Activated gamma-delta T cell treated with anti-CD3 and anti-CD28 coated beads, Interleukin-2, amount 50 U/mL, for 16 hours (primary cell): ENCODE measurements around the gene SPSB1.
A peak's percentile ranks its signal among the peaks of the same experiment; 100 is the strongest.

Experiments used
- DNase-seq: peaks from one replicate; pipeline ENCODE4 v3.0.0-alpha.2; 2020; ENCODE audit warnings: low read depth

Gene SPSB1

GRCh38 chr1:9292361-9293240 is at the start of gene SPSB1:
SPSB1 (plus strand) TSS chr1:9292894; CDS start chr1:9355892, 62,998 bp downstream.
- DNase-seq: peak; percentile 34

DNA sequence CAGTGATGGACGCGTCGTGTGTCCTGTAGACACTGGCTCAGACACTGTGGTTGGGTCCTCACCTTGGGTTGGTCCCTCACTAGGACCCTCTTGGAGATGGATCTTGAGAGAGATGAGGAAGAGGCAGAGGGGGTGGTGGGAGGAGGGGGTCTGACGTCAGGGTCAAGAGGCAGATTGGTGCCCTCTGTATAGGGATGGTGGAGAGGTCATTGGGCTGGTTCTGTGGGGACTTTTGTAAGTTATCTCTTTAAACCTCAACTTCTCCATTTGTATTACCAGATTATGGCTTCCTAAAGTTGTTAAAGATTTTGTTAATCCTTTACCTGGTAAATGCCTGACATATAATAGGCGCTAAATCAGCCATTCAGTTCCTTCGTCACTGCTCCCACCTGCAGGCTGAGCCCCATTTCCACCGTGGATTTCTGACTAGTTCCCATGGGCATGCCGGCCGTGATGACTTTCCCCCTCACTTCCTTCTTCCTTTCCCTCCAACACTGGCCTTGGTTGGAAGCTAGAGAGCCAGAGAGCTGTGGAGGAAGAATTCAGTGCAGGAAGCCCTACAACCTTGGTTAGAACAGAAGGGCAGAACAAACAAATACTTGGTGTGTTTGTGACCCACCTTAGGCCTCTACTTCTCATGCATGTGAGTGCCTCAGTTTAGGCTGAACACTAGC is 49.5 kb upstream of the SPSB1 start:
- DNase-seq: no peak

DNA sequence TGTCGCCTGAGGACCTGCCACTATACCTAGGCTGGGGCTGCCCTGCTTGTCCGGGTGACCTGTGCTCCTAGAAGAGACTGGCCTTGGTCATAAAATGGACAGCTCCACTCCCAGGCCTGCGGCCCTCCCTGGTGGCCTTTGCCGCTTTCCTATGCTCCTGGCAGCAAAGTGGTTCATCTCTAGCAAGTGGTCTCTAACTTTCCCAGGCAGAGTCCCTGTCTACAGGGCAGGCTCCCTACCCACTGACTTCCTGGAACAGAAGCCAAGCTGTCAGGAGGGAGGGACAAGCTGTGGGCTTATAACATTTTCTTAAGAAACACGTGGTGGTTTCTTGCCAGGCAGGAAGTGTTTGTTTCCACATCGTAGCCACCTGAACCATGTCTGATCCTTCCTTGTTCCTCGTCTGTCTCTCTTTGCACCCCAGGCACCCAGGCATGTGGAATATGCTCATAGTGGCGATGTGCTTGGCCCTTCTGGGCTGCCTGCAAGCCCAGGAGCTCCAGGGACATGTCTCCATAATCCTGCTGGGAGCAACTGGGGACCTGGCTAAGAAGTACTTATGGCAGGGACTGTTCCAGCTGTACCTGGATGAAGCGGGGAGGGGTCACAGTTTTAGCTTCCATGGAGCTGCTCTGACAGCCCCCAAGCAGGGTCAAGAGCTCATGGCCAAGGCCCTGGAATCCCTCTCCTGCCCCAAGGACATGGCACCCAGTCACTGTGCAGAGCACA is 48.0 kb upstream of the SPSB1 start:
- no peak for DNase-seq

- no peak for DNase-seq
These were observed 47.5 kb upstream of the SPSB1 start for GRCh38 chr1:9245230-9245619.

DNA sequence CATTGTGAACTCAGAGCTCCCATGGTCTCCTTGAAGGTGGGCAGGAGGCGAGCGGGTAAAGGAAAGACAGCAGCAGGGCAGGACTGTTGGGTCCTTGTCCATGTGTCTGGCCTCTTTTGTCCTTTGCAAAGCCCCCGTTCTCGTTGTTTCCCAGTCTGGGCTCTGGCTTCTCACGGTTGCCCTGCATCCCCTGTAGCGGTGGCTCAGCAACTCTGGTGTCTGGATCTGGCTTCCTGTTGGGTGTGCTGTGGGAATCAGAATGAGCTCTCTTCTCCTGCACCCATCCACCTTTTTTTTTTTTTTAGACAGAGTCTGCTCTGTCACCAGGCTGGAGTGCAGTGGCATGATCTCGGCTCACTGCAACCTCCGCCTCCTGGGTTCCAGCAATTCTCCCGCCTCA is 47.0 kb upstream of the SPSB1 start:
- DNase-seq: no peak

DNA sequence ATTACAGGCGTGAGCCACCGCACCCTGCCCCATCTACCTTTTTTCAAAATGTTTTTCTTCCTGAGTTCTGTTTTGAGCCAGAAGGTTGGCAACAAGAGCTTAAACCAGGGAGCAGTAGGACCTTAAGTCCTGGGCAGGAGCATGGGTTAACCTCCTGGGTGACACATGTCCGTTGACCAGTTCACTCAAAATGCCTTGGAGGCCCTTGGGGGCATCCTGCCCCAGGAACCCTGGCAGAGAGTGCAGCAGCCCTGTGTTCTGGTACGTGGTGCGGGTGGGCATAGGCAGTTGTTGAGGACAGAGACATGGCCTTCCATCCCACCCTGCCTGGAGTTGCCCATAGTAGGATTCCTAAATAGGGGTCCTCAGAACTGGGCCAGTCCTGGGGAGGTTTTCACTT is 46.5 kb upstream of the SPSB1 start:
- DNase-seq: no peak

- no peak for DNase-seq
These were observed 45.6 kb upstream of the SPSB1 start for GRCh38 chr1:9246841-9247785.

- DNase-seq: no peak
These were observed 44.8 kb upstream of the SPSB1 start for GRCh38 chr1:9247894-9248293.

DNA sequence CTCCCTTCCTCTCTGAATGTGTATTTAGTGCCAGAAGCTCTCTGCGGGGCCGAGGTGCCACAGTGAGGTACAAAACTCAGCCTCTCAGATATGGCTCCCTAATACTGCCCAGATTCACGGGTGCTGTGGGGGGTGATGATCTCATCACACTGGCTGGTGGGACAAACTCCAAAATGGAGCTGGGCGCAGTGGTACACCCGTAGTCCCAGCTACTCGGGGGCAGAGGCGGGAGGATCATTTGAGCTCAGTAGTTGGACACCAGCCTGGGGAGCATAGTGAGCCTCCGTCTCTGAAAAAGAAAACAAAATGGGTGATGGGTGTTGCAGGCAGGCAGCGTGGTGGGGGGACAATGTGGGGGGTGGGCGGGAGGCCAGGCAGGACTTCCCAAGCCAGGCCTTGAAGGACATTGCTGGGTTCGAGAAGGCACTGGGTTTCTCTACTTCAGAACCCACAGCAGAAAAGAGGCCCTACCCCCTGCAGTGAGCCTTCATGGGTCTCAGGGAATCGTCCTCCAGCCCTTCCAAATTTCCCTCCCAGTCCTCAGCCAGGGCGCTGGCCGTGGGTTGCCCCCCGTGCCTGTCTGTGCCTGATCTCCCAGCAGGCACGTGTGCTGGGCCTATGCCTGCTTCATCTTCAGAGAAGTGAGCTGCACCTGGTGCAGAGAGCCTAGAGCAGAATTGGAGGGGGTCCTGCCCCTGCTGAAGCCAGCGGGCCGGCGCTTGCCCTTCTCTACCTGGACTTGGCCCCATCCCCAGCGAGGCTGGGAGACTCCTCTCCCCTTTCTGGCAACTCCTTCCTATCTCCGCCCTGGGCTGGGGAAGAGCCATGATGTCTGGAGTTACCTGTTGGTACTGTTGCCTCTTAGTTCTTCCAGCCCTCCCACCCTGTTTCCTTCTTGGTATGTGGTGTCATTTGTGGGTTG is 44.1 kb upstream of the SPSB1 start:
- no peak for DNase-seq

DNA sequence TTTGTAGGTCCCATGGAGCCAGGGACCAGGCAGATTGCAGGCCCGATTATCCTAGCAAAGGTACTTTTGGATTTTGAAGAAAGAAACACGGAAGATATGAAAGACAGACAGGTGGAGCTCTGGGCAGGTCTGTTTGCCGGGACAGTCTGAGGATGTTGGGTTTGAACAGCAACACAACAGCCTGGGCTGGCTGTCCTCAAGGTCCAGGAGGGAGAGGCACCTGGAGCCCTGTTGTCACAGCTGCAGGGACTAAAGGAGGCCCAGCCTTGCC is 43.5 kb upstream of the SPSB1 start:
- DNase-seq: no peak

- no peak for DNase-seq
These were observed 42.9 kb upstream of the SPSB1 start for GRCh38 chr1:9249534-9250410.

DNA sequence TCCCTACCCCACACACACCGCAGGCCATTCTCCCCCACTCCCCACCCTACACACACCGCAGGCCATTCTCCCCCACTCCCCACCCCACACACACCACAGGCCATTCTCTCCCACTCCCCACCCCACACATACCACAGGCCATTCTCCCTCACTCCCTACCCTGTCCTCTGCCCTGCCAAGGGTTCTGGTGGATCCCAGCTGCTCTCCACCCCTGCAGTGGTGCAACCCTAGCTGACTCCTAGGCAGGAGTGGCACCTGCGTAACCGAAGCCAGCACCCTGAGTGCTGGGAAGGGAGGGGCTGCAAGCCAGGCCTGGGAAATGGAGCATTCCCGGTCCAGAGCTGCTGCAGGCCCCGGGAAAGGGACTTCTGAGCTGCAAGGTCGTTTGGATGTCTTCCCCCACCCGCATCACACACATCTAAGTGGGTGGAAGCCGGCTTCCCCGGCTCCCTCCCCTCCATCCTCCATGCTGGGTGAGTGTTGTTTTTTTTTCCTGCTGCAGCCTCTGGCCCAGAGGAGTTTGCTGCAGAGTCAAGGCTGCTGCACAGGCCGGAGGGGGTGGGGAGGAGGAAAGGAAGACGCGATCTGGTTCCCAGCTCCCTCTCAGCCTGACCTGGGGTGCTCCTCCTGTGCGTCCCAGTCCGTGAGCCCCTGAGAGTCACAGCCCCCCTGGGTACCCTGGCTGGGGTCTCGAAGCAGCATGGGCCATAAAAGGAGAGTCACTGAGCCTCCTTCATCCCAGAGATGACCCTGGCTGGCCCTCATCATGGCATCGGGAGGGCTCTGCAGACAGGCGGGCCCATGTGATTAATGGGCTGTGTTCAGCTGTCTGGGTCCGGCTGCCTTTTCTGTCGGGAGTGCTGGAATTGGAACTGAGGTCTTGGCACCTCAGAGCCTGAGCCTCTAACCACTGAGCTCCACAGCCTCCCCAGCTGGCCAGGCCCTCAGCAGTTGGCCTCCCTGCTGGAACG is 42.0 kb upstream of the SPSB1 start:
- DNase-seq: no peak

GRCh38 chr1:9251501-9251900 is 41.2 kb upstream of the SPSB1 start:
- DNase-seq: no peak

DNA sequence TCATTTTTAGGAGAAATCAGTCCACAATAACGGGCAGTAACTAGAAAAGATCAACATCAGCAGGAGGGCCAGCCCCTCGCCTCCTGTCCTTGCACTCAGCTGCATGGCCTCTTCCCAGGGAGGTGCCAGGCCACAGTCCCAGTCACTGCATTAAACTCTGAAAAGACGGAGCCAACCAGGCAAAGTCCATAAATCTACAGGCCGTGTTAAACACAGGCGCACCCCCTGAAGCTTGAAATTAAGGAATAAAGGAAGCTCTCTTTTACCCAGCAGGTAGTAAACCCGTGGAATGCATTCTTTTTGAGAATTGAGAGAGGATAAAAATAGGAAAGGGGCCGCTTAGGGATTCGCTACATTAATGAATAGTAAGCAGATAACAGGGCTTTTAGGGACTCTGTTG is 39.7 kb upstream of the SPSB1 start:
- no peak for DNase-seq

DNA sequence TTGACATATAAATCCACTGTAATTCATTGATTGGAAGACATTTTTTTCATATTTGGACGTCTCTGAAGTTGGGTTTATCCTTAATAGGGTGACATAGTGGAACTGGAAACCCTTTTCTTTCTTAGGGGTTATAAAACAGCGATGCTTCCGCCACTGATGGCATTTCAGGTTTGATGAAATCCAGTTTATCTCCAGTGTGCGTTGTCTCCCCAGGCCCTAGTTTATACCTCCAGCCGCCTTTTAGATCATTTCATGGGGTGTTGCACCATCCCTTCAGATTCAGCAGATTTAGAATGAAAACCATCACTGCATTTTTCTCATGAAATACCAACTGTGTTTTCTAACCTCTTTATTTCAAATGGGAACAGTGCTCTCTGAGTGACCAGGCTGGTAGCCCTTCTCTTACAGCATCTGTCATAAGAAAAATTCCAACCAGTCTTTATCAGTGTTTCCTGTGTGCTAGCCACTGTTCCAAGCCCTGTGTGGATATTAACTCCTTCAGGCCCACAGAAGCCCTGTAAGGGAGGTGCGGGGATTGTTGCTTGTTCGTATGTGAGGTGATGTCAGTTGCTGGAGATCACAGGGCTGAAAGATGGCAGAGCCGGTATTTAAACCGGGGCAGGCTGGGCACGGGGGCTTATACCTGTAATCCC is 39.1 kb upstream of the SPSB1 start:
- DNase-seq: no peak

DNA sequence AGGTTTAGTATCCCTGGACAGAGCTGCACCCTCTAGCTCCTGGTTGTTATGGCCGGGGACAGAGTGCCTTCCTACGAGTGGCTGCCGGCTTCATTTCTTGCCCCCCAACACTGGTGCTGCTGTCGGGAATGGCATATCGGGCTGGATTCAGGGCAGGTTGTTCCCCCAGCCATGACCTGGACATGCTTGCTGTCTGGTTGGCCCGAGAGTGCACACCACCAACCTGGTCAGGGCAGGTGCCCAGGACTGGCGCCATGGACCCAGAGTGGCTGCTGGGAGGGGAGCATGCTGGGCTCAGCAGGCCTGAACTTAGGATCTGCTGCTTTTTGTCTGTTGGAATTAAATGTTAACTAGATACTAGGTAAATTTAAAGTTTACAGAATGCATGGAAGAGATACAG is 36.4 kb upstream of the SPSB1 start:
- DNase-seq: no peak

- no peak for DNase-seq
These were observed 34.8 kb upstream of the SPSB1 start for GRCh38 chr1:9257851-9258250.

- DNase-seq: no peak
These were observed 34.1 kb upstream of the SPSB1 start for GRCh38 chr1:9258629-9259028.
